Measurements from ENCODE around the gene KSR2.
"Not testable (repeated sequence)": the region's sequence is repeated elsewhere in the genome, so short reads cannot be mapped to it uniquely, and the experiment has no call there.

Gene KSR2

GRCh38 chr12:117760990-117761389 is 207.8 kb downstream of the KSR2 start:
- no peak for DNase-seq (ENCODE audit: low read depth)

- DNase-seq (ENCODE audit: low read depth): no peak
Measured at GRCh38 chr12:117750657-117751056, 218.1 kb downstream of the KSR2 start.

- no peak for DNase-seq (ENCODE audit: low read depth)
Measured at GRCh38 chr12:117749431-117749830, 219.4 kb downstream of the KSR2 start.

DNA sequence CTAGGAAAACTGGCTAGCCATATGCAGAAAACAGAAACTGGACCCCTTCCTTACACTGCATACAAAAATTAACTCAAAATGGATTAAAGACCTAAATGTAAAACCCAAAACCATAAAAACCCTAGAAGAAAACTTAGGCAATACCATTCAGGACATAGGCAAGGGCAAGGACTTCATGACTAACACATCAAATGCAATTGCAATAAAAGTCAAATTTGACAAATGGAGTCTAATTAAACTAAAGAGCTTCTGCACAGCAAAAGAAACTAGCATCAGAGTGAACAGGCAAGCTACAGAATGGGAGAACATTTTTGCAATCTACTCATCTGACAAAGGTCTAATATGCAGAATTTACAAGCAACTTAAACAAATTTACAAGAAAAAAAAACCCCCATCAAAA is 222.4 kb downstream of the KSR2 start:
- not testable (repeated sequence) for DNase-seq (ENCODE audit: low read depth)

DNA sequence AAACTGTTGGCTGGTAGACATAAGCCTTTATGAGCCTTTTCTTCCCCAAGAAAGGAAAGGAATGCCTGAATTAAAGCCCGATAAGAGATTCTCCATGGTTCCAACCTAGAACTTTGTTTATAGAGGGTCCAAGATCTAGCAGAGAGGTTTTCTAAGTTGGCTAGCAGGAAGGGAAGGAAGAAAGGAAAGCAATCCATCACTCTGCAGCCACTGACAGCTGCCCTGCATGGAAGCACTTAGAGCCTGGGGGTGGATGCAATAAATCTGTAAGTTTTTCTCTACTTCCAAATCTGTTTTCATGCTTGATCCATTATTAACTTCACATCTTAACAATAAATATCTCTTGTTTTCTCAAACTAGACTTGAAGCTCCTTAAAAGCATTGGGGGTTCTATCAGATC is 224.4 kb downstream of the KSR2 start:
- DNase-seq (ENCODE audit: low read depth): no peak

GRCh38 chr12:117743761-117744160 is 225.0 kb downstream of the KSR2 start:
- no peak for DNase-seq (ENCODE audit: low read depth)

DNA sequence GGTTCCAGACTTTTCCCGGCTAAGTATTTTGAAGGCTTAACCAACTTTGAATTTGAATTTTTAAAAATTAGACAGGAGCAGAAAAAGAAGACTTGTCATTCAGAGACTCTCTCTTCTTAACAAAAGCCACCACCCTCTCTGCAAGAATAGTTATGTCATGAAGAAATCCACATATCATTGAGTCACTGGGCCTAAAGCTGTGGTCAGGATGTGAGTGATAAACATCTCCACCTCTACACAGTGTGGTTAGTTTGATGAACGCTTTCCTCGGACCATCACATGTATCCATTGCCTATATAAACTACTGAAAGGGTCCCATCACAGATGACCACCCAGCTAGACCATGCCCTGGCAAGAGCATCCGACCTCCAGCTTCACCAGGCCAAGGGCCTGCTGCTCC is 226.1 kb downstream of the KSR2 start:
- no peak for DNase-seq (ENCODE audit: low read depth)

GRCh38 chr12:117738233-117738632 is 230.6 kb downstream of the KSR2 start:
- no peak for DNase-seq (ENCODE audit: low read depth)

DNA sequence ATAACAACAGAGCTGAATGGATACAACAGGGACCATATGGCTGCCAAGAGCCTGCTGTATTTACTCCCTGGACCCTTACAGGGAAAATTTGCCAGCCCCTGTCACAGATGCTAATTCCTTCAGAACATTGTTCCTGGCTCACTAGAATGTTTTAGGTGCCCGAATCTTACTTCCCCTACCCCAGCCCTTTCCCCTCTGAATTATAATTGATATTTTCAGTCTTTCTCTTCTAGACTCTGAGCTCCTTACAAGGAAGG is 235.3 kb downstream of the KSR2 start:
- DNase-seq (ENCODE audit: low read depth): no peak

- no peak for DNase-seq (ENCODE audit: low read depth)
Measured at GRCh38 chr12:117732761-117733548, 235.8 kb downstream of the KSR2 start.

- not testable (repeated sequence) for DNase-seq (ENCODE audit: low read depth)
Measured at GRCh38 chr12:117731131-117731530, 237.7 kb downstream of the KSR2 start.

DNA sequence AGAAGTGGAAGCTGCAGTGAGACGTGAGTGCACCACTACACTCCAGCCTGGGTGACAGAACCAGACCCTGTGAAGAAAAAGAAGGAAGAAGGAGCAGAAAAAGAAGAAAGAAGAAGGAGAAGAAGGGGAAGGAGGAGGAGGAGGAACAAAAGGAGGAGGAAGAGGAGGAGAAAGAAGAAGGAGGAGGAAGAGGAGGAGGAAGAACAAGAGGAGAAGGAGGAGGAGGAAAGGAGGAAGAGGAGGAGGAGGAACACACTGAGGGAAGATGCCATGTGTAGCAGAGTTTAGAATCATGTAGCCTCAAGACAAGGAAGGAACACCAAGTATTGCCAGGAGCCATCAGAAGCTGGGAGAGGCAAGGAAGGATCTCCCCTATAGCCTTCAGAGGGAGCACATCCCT is 241.5 kb downstream of the KSR2 start:
- DNase-seq (ENCODE audit: low read depth): no peak

- no peak for DNase-seq (ENCODE audit: low read depth)
Measured at GRCh38 chr12:117724543-117724942, 244.2 kb downstream of the KSR2 start.

DNA sequence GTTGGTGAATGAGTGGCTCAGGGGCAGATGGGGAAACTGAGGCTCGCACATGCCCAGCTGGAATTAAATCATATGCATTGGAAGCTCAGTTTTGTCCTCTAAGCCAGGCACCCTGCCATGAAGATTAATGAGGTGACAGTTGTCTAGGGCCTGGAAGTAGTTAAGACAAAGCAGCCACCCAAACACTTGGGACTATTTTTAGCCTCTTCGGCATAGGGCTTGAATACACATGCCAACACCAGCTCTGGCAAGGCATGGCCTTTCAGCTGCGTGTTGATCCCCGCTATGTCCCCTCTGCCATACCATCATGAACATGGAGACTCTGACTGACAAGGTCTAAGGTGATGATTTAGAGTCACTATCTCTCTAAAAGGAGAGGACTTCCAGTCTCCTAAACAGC is 250.2 kb downstream of the KSR2 start:
- no peak for DNase-seq (ENCODE audit: low read depth)

DNA sequence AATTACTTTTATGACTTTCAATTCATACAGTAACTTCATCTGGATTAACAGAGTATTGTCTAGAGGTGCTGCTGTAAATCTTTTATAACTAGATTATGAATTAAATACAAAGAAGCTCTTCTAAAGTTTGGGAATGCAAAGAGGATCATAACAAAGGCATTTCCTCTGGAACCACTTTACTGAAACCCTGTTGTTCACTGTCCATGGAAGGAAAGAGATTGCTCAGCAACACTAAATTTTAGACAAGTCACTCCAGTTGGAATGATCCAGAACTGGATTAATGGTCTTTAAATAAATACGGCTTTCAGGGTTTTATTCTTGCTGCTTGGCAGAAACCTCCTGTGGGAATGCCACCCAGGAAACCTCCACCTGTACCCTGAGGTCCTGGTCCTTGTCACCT is 250.6 kb downstream of the KSR2 start:
- peak; percentile 33 for DNase-seq (ENCODE audit: low read depth)

DNA sequence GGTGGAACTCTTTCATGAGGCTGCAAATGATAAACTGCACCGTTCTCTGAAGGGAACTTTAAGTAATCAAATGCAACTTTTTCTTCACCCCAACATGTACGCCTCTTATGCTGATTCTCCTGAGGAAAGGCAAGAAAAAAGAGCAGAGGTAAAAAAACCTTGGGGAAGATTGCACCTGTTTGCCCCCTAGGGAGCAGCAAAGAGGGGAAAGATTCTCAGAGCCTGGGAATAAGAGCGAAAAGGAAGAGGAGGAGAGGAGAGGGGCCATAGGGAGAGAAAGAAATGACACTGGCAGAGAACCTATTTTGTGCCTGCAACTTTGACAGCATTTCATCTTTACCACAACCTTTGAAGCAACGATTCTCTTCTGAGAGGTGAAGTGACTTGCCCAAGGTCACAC is 254.6 kb downstream of the KSR2 start:
- no peak for DNase-seq (ENCODE audit: low read depth)

DNA sequence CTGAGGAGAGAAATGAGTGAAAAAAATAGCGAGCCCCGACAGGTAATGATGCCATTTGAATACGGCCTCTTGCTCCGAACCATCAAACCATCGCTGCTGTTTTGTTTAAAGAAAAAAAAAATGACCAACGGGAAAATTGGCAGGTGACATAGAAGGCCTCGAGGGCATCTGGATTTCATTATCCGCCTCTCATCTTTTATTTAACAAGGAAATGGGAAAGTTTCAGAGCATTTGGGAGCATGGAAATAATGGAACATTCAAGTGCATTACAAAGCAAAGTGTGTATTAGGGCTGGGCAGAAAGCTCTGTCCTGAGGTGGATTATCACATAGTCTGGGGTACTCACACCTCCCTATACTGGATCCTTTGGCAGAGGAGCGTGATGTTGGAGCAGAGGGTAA is 258.7 kb downstream of the KSR2 start:
- DNase-seq (ENCODE audit: low read depth): no peak

DNA sequence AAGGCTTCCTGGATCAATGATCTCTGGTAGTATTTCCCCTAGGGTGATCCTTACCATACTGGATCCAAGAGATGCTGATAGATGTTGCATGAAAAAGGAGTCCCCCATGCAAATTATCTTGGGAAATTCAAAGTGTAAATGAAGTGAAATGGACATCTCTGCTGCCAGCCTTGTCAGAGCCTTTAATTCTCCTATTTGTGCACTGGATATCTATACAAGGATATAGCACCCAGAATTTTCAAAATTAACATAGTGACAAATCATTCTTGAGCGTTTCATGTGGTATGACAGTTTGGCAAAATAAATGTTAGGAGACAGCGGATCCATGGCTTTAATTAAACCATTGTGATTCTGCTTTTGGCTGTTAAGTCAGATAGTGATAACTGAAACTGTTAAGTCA is 260.9 kb downstream of the KSR2 start:
- DNase-seq (ENCODE audit: low read depth): no peak

DNA sequence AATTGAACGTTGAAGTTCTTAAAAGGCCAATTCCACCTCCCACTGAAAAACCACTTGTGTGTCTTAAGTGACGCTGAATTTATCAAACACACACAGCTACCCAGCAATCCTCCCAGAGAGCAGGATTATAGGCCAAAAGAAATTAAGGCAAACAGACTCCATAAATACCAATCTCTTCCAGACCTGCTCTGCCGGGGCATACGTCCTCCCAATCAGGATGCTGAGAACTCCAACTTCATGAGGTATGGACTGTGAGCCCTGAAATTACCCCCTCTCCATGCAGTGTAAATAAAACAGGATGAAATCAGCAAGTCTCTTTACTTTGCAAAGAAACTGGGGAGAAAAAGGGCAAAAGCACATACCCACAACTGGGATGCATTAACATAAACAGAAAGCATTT is 265.2 kb downstream of the KSR2 start:
- DNase-seq (ENCODE audit: low read depth): no peak

- no peak for DNase-seq (ENCODE audit: low read depth)
Measured at GRCh38 chr12:117702741-117703140, 266.0 kb downstream of the KSR2 start.

DNA sequence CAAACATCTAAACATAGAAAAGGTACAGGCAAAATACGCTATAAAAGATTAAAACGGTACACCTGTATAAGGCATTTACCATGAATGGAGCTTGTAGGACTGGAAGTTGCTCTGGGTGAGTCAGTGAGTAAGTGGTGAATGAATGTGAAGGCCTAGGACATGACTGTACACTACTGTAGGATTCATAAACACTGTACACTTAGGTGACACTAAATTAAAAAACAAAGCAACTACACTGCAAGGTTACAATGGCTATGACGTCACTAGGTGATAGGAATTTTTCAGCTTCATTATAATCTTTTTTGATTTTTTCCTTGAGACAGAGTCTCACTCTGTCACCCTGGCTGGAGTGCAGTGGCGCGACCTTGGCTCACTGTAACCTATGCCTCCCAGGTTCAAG is 269.2 kb downstream of the KSR2 start:
- no peak for DNase-seq (ENCODE audit: low read depth)

GRCh38 chr12:117699118-117699517 is 269.7 kb downstream of the KSR2 start:
- no peak for DNase-seq (ENCODE audit: low read depth)

DNA sequence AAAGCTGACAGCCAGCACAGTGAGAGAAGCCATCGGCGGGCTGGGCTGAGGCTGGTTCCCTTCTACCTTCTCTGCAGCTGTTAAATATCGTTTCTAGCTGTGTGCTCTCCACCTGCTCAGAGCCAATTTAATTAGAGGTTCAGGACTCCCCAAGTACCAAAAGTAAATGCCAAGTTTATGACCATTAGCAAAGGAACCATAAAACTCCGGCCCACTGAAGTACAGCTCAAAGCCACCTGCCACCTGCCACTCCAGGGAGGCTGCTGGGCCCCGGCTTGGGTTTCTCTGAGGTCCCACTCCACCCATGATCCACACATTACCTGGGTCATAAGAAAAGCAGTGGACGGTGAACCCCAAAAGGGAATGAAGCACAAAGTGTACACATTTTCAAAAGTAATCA is 272.8 kb downstream of the KSR2 start:
- no peak for DNase-seq (ENCODE audit: low read depth)

- DNase-seq (ENCODE audit: low read depth): no peak
Measured at GRCh38 chr12:117692512-117692911, 276.3 kb downstream of the KSR2 start.

DNA sequence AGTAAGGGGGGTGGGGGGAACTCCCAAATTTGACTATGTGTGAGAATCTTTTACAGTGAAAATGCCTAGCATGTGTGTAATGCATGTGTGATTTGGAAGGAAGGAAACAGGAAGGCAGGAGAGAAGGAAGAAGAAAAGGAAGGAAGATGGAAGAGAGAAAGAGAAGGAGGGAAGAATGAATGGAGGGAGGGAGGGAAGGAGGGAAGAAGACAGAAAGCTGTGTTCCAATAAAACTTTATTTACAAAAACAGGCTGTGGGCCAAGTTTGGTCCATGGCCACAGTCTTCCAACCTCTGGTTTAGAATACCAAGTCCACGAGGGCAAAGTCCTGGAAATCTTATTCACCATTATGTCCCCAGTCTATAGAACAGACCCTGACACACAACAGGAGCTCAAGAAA is 278.9 kb downstream of the KSR2 start:
- DNase-seq (ENCODE audit: low read depth): no peak
